Measurements from ENCODE around the gene RGL3.
"Not testable (repeated sequence)": the region's sequence is repeated elsewhere in the genome, so short reads cannot be mapped to it uniquely, and the experiment has no call there.

The RGL3 gene

DNA sequence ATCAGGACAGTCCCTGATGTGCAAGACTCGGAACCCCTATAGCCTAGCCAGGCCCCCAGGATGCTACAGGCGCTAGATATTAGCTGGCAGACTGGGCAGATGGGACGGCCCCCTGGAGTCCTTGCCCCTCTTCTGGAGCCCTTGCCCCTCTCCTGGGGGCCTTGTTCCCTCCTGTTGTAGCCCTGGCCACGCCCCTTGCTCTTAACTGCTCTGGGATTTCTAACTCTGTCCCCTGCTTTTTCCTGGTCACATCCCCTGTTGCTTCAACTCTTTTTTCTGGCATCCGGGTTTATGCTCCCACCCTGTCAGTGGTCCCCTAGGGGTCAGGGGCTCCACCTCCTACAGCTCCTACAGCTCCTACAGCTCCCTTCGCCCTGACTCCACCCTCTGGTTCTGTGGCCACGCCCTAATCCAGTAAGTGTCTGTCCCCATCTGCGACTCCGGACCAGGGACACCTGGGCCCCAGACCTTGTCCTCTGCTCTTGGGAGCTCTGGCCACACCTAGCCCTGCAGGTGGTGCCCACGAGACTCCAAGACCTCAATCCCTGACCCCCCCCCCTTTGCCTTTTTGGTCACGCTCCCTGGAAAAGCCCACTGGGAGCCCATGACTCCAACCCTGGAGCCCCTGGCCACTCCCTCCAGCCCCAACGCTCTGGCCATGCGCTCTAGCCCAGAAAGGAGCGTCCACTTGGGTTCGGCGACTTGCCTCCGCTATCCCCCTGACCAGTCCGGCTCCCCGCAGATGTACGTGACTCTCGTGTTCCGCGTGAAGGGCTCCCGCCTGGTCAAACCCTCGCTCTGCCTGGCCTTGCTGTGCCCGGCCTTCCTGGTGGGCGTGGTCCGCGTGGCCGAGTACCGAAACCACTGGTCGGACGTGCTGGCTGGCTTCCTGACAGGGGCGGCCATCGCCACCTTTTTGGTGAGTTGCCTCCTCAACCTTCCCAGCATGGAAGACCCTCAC is 57.1 kb downstream of the RGL3 start:
- DNase-seq (ENCODE audit: low spot score): no peak

DNA sequence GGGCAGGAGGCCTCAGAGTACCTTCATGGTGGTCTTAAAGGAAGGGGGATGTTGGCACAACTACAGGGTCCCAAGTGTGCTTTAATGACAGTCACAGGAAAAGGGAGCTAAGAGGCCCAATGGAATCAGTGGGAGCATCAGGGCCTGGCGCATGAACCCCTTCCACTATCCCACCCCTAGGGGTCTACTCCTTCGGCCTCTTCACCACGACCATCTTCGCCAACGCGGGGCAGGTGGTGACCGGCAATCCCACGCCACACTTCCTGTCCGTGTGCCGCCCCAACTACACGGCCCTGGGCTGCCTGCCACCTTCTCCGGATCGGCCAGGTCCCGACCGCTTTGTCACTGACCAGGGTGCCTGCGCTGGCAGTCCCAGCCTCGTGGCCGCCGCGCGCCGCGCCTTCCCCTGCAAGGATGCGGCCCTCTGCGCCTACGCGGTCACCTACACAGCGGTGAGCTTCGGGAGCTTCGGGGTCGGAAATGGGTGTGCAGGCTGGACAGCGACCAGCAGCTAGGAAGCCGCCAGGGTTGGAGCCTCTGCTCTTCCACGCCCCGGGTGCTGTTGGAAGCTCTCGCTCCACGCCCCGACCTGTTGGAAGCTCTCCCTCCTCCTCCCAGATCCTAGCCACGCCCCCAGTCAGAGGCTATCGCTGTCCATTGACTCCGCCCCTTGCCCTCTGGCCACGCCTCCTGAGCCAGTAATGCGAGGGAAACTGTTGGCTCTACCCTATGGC is 57.9 kb downstream of the RGL3 start:
- no peak for DNase-seq (ENCODE audit: low spot score)

DNA sequence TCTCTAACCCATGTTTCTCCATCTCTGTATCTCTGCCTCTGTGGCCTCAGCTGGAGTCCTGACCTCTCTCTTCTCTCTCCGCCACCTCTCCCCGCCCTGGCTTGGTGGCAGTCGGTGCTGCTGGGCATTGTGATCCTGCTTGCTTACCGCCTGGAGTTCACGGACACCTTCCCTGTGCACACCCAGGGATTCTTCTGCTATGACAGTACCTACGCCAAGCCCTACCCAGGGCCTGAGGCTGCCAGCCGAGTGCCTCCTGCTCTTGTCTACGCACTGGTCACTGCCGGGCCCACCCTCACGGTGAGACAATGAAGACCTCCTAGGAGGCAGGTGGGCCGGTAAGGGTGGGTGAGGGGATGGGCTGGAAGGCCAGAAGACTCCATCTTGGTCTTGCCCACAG is 59.7 kb downstream of the RGL3 start:
- no peak for DNase-seq (ENCODE audit: low spot score)

DNA sequence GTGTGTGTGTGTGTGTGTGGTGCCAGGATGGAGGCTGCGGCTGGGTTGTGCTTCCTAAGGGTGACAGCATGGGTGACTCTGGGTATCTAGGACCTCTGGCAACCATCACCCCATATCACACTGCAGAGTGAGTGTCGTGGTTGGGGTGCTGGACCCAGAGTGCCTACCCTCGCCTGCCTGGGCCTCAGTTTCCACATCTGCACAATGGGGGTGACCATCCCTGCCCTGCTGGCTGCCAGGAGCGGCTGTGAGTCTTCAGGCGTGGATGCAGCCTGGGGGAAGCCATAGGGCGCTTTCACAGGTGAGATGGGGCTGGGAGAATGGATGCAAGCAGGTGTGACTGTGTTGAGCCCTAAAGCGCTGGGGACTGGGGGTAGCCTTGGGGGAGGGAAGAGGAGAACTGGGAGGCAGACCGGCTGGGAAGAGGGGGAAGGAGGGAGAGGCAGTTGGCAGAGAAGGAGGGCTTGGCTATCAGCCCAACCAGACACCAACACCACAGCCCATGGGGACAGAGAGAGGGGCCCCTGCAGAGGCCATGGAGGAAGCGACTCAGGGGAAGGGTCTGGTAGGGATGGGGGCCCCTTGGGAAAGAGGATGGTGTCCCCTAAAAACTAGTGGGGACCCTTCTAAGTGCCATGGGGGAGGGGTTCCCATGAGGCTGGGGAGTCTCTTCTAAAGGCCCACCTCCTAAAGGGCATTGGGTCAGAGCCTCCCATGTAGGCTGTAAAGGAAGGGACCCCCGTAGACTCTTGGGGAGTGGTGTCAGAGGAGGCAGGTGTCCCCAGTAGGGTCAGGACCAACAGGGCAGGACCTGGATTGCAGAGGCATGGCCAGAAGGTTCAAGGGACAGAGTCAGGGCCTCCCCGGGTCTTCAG is 62.2 kb downstream of the RGL3 start:
- no peak for DNase-seq (ENCODE audit: low spot score)

DNA sequence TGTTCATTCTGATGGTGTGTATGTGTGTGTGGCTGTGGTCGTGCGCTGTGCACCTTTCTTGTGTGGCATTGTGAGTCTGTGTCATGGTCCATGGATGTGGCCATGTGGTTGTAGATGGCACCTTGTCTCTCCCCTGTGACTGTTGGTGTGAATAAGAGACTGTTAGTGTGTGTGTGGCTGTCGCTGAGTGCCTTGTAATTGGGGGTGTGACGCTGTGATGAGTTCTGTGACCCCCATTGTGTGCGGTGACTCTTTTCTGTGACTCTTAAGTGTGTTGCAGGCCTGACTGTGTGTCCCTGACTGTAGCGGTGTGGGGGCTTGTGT is 63.1 kb downstream of the RGL3 start:
- DNase-seq (ENCODE audit: low spot score): no peak

DNA sequence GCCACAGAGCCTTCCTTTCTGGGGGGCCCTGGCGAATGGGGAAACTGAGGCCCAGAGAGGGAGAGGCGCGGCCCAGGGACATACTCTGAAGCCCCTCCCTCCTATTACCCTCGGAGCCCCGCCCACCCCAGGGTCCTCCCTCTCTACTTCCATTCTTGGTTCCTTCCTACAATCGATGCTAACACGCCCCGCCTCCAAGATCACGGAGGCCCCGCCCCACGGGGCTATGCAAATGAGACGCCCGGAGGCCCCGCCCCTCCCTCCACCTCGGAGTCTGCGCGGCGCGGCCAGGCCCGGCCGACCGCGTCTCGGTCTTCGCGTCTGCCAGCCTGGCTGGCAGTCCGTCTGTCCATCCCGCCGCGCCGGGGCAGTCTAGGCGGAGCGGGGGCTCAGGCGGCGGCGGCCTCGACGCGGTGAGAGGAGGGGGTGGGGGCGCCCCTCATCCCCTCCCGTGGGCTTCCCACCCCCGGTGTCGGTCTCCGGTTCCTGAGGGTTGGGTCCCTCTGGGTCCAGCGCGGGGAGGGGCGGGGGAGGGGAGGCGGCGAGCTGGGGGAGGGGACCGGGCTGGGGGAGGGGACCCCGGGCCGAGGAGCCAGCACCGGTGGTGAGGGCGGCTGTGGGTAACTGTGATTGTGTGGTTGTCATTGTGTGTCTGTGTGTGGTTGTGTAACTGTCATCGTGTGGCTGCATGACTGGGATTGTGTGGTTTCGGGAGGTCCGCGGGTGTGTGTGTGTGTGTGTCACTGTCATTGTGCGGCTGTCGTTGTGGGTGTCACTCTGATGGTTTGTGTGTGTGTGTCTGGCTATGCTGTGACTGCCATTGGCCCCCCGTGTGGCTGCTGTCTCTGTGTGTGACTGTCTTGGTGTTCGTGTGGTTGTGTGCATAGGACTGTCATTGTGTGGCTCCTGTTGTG is 63.7 kb downstream of the RGL3 start, which contains the start of gene PLPPR2:
Gene PLPPR2 (plus strand): TSS at position 273 of the 914 bp plus-strand sequence. CDS start 2,242 bp downstream, outside the sequence.
- DNase-seq (ENCODE audit: low spot score): peak; percentile 88

DNA sequence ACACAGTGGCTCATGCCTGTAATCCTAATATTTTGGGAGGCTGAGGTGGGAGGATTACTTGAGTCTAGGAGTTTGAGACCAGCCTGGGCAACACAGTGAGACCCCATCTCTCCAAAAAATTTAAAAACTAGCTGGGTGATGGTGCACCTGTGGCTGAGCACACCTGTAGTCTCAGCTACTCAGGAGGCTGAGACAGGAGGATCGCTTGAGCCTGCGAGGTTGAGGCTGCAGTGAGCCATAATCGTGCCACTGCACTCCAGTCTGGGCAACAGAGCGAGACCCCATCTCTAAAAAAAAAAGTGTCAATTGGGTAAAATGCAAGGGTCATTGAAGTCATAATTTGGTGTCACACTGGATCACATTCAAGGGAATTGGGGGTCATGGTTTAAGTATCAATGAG is 65.0 kb downstream of the RGL3 start:
- not testable (repeated sequence) for DNase-seq (ENCODE audit: low spot score)

DNA sequence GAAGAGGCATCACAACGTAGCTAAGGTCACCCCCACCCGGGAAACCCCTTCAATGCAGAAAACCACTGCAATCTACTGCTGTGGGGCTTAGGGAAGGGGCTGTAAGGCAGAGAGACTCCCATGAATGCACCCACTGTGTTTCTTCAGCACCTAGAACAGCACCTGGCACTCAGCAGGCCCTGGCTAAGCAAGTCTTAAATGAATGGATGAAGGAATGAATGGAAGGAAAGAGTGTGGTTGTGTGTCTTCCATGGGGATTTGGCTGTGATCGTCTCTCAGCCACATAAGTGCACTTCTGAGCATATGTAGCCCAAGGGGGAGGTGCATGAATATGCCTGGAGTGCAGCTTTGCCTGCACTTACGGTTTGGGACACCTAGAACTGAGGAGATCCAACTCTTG is 69.9 kb downstream of the RGL3 start:
- no peak for DNase-seq (ENCODE audit: low spot score)

DNA sequence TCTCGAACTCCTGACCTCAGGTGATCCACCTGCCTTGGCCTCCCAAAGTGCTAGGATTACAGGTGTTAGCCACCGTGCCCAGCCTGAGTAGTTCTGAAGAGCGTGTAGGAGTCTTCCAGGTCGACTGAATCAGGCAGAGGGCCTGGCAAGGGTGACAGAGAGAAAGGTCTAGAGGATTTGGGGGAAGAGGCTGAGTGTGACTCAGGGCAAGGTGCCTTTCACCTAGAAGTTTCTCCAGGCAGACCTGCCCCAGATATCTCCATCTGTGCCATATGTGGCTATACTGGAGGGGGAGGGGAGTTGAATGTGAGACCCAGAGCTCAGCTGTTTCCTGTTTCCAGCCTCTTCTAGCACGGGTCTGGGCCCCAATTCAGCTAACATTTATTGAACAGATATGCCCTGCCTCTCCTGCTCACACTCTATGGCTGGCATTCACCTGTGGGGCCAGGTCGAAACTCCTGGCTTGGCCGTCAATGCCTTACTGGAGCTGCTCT is 71.5 kb downstream of the RGL3 start:
- no peak for DNase-seq (ENCODE audit: low spot score)

DNA sequence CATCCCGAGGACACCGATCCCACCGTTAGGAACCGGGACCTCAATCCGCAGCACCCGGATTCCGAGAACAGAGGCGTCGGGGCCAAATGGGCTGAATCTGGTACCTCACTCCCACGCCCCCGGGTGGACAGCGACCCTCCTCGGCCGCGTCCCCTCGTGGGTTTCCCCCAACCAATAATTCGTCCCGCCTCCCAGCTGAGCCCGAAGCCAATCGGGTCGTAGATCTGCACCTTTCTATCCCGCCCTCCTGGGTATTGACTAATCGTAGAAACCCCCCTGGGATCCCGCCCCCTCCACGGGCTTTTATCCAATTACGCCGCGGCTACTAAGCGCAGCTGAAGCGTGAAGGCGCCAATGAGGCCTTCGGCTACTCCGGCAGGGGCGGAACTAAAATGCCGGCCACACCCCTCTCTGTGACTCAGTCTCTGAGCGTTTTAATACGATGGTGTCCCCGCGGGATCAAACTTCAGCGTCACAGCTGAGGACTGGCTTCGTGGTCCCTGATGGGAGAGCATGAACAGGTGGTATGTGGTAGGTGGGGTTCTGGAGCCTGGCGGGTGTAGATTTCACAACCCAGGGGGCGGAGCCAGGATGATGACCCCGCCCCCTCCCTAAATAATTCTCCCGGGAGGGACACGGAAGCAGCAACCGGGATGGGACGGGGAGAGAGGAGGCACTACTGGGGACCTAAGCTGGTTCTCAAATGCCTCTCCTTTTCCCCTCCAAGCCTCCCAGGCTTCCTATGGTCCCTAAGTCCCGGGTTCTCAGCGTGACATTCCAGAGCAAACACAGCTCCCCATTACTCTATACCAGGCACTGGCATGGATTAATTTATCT is 72.8 kb downstream of the RGL3 start, which contains the start of the genes CCDC159 and TMEM205:
Gene CCDC159 (plus strand): TSS at position 416 of the 837 bp plus-strand sequence. CDS start 88 bp downstream, at position 504.
Gene TMEM205 (minus strand): TSS at position 165 of the 837 bp plus-strand sequence. CDS start 649 bp downstream, outside the sequence.
- peak; percentile 97 for DNase-seq (ENCODE audit: low spot score)

DNA sequence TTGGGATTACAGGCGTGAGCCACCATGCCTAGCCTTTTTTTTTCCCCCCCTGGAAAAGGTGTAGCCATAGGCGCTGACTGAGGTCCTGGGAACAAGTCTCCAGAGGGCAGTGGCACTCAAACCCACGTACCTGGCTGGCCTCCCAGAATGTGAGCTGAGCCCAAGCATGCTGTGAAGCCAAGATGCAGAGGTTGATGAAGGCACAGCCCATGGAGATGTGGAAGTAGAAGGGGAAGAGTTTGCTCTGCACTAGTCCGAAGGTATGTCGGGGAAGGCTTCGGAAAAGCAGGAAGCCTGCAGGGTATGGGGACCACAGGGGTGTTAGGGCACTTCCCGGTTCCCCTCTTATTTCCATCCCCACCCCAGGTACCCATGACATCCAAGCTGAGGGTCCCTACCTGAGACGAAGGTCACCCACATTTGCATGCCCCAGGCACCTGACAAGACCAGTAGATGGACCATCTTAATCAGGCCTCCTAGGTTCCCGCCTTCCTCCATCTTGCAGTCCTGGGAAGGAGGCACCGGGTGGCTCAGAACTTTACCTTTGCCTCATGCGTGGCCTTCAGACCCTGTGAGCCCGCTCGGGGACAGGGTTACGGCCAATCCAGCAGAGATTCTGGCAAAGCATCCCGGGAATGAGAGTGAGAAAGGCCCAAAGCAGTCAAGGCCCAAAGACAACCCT is 73.9 kb downstream of the RGL3 start:
- no peak for DNase-seq (ENCODE audit: low spot score)
